ENCODE data around the gene ROR2.

The ROR2 gene

DNA sequence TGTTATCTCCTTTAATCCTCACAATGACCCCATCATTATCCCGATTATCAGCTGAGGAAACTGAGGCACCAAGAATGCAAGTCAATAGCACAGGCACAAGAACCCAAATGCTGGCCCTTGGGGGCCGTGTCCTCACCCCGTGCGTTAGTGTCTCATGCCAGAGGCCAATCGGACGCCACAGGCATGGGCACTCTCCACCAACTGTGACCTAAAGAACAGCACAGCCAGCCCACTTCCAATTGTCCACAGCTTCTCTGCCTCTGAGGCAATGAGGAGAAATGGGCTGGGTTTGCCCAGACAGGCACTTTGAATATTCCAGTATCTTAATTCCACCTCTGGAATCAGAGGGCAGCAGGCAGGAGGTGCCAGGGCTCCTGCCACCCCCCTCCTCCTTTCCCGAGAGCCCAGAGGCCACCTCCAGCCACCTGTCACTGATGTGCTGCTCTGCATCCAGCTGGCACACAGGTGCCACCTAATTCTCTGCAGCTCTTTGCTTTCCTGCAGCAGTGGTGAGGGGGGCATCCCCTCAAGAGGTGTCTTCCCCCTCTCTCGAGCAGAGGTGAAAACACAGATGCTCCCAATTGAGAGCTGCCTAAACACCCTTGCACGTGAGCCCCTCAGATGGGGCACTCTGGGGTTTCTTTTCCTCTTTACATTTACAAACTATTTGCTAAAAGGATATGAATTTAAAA, 107.5 kb downstream of the ROR2 start:
- TF ChIP-seq POLR2AphosphoS5 (IDR thresholded peaks at IDR 0.05; ENCODE audit: low read depth, low read length), result no peak
- no peak for TF ChIP-seq SIN3A (IDR thresholded peaks at IDR 0.05; ENCODE audit: borderline replicate concordance, insufficient read depth, low read length)
- no peak for TF ChIP-seq TAF1 (IDR thresholded peaks at IDR 0.05; ENCODE audit: borderline replicate concordance, insufficient read depth, low read length)
- TF ChIP-seq, protein P1, sequence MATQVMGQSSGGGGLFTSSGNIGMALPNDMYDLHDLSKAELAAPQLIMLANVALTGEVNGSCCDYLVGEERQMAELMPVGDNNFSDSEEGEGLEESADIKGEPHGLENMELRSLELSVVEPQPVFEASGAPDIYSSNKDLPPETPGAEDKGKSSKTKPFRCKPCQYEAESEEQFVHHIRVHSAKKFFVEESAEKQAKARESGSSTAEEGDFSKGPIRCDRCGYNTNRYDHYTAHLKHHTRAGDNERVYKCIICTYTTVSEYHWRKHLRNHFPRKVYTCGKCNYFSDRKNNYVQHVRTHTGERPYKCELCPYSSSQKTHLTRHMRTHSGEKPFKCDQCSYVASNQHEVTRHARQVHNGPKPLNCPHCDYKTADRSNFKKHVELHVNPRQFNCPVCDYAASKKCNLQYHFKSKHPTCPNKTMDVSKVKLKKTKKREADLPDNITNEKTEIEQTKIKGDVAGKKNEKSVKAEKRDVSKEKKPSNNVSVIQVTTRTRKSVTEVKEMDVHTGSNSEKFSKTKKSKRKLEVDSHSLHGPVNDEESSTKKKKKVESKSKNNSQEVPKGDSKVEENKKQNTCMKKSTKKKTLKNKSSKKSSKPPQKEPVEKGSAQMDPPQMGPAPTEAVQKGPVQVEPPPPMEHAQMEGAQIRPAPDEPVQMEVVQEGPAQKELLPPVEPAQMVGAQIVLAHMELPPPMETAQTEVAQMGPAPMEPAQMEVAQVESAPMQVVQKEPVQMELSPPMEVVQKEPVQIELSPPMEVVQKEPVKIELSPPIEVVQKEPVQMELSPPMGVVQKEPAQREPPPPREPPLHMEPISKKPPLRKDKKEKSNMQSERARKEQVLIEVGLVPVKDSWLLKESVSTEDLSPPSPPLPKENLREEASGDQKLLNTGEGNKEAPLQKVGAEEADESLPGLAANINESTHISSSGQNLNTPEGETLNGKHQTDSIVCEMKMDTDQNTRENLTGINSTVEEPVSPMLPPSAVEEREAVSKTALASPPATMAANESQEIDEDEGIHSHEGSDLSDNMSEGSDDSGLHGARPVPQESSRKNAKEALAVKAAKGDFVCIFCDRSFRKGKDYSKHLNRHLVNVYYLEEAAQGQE (IDR thresholded peaks at IDR 0.05; ENCODE audit: insufficient read depth in 1 of 2, low read depth in 2 of 2, low read length in 2 of 2), result no peak
- TF ChIP-seq FOXP2 (optimal IDR thresholded peaks at IDR 0.05; ENCODE audit: borderline replicate concordance, extremely low read depth, extremely low read length, insufficient read depth), result no peak

DNA sequence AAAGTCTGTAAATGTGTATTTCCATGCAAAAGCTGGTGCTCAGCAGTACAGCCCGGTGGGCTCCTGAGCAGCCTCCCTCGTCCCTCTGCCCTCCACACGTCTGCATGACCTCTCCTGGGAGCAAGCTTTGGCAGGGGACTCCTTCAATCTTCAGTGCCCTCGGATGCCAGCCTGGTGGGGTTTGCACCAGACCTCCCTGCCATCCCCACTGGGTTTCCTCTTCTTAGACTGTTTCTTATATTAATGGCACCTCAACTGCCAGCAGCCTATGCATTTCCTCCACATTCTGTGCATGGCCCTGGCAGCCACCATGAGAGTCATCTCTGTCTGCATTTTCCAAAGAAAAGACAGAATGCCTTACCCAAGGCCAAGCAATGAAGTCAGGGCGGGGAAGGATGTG, 108.4 kb downstream of the ROR2 start:
- TF ChIP-seq, protein P1 (IDR thresholded peaks at IDR 0.05; ENCODE audit: insufficient read depth in 1 of 2, low read depth in 2 of 2, low read length in 2 of 2), result no peak
- TF ChIP-seq POLR2AphosphoS5 (IDR thresholded peaks at IDR 0.05; ENCODE audit: low read depth, low read length) (no peak), SIN3A (IDR thresholded peaks at IDR 0.05; ENCODE audit: borderline replicate concordance, insufficient read depth, low read length) (no peak), TAF1 (IDR thresholded peaks at IDR 0.05; ENCODE audit: borderline replicate concordance, insufficient read depth, low read length) (no peak), FOXP2 (optimal IDR thresholded peaks at IDR 0.05; ENCODE audit: borderline replicate concordance, extremely low read depth, extremely low read length, insufficient read depth) (no peak)

DNA sequence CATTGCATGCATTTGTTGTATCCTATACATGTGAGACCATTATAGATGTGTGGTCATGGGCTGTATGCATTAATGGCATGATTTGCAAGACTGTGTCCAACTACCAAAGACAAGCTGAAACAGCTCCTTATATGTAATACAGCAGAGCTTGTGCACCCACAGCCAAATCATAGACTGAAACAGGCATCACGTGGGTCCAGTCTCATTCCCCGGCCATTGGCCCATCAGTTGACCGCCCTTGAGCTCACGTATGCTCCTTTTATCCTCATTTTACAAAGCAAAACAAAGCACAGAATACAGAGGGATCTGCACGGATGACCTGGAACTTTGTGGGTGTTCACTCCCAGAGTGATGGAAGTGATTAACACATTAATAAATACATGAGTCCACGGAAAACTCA, 109.1 kb downstream of the ROR2 start:
- TF ChIP-seq FOXP2 (optimal IDR thresholded peaks at IDR 0.05; ENCODE audit: borderline replicate concordance, extremely low read depth, extremely low read length, insufficient read depth) (no peak), SIN3A (IDR thresholded peaks at IDR 0.05; ENCODE audit: borderline replicate concordance, insufficient read depth, low read length) (no peak), TAF1 (IDR thresholded peaks at IDR 0.05; ENCODE audit: borderline replicate concordance, insufficient read depth, low read length) (no peak), POLR2AphosphoS5 (IDR thresholded peaks at IDR 0.05; ENCODE audit: low read depth, low read length) (no peak)
- TF ChIP-seq, protein P1 (IDR thresholded peaks at IDR 0.05; ENCODE audit: insufficient read depth in 1 of 2, low read depth in 2 of 2, low read length in 2 of 2), result no peak

DNA sequence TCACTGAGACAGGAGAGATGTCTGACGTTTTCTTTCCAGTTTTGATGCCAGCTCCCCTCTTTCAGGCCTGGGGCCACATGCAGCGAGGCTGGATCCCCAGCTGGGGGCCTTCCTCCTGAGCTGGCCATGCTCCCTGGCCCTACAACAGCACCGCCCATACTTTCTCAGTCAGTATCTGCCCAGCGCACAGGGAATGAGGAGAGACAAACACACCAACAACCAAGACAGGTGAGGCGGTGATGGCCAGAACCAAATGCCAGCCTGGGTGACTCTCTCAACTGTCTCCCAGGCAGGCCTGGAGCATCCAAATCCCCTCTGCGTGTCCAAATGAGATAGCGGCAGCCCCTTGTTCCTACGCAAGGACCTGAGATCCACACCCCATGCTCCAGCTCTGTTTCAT, 109.6 kb downstream of the ROR2 start:
- TF ChIP-seq, protein P1 (IDR thresholded peaks at IDR 0.05; ENCODE audit: insufficient read depth in 1 of 2, low read depth in 2 of 2, low read length in 2 of 2), result no peak
- TF ChIP-seq FOXP2 (optimal IDR thresholded peaks at IDR 0.05; ENCODE audit: borderline replicate concordance, extremely low read depth, extremely low read length, insufficient read depth), result no peak
- TF ChIP-seq TAF1 (IDR thresholded peaks at IDR 0.05; ENCODE audit: borderline replicate concordance, insufficient read depth, low read length), result no peak
- TF ChIP-seq SIN3A (IDR thresholded peaks at IDR 0.05; ENCODE audit: borderline replicate concordance, insufficient read depth, low read length), result no peak
- TF ChIP-seq POLR2AphosphoS5 (IDR thresholded peaks at IDR 0.05; ENCODE audit: low read depth, low read length), result no peak
